OCI-LY7 (cell line): ENCODE measurements around the gene PCBP3. TPM values are rescaled to one million over a fixed set of nuclear protein-coding genes. Genes with fewer than 3 reads are reported as not detected.

ENCODE experiments used
- BruUV-seq: library from RNA; stranded (reverse); fragments of 400-500 nt; replicated peaks from 2 replicates; lab custom pipeline; 2021; lab: Mats Ljungman, UMichigan
- CTCF ChIA-PET: fragments of 300-600 bp; sonication (Branson Sonifier 250); formaldehyde crosslinking; loops from one replicate; lab custom pipeline; 2022; ENCODE audit warnings: antibody characterized with exemption; ENCODE audit not compliant: unreplicated experiment; lab: Charles Lee
- POLR2A ChIA-PET: fragments of 300-600 bp; sonication (Branson Sonifier 250); formaldehyde crosslinking; loops from one replicate; lab custom pipeline; 2022; ENCODE audit warnings: antibody characterized with exemption; lab: Charles Lee
- DNase-seq: peaks from one replicate; pipeline ENCODE4 v3.0.0-alpha.2; 2015; ENCODE audit warnings: low spot score
- H2AFZ ChIP-seq: fragments of 200-600 bp; sonication (generic), shearing (Covaris generic); 2 replicates; pipeline ENCODE4 v1.6.1; 2014; ENCODE audit warnings: mild to moderate bottlenecking, antibody characterized with exemption, low read length, moderate library complexity
- H3K27ac ChIP-seq: fragments of 200-600 bp; sonication (generic); 2 replicates; pipeline ENCODE4 v1.5.1; 2014; ENCODE audit warnings: mixed run types, low read depth, mild to moderate bottlenecking, moderate library complexity, low read length, inconsistent platforms; ENCODE audit not compliant: poor library complexity, severe bottlenecking
- H3K36me3 ChIP-seq: fragments of 200-600 bp; sonication (generic); 2 replicates; pipeline ENCODE4 v1.6.1; 2014; ENCODE audit warnings: mild to moderate bottlenecking, antibody characterized with exemption, low read length, moderate library complexity, mixed read lengths; ENCODE audit not compliant: insufficient read depth
- H3K4me1 ChIP-seq: fragments of 200-600 bp; sonication (generic); 2 replicates; pipeline ENCODE4 v1.5.1; 2014; ENCODE audit warnings: mild to moderate bottlenecking, low read length; ENCODE audit not compliant: insufficient read depth, poor library complexity, severe bottlenecking
- H3K4me2 ChIP-seq: fragments of 200-600 bp; sonication (generic); 2 replicates; pipeline ENCODE4 v1.6.1; 2014; ENCODE audit warnings: mild to moderate bottlenecking, low read length
- H3K4me3 ChIP-seq: fragments of 200-600 bp; sonication (generic); 2 replicates; pipeline ENCODE4 v1.5.1; 2014; ENCODE audit warnings: mild to moderate bottlenecking, low read depth, low read length; ENCODE audit not compliant: poor library complexity, severe bottlenecking
- H3K79me2 ChIP-seq: fragments of 200-600 bp; sonication (generic); 2 replicates; pipeline ENCODE4 v1.6.1; 2016; ENCODE audit warnings: low read depth, mild to moderate bottlenecking, low read length, moderate library complexity, mixed read lengths; ENCODE audit not compliant: insufficient read depth
- H3K9me2 ChIP-seq: fragments of 200-600 bp; sonication (generic); 2 replicates; pipeline ENCODE4 v1.6.1; 2016; ENCODE audit warnings: mild to moderate bottlenecking, low read length, mixed read lengths; ENCODE audit not compliant: insufficient read depth
- H3K9me3 ChIP-seq: fragments of 200-600 bp; sonication (generic); 2 replicates; pipeline ENCODE4 v1.6.1; 2014; ENCODE audit warnings: mild to moderate bottlenecking, mixed run types, low read length, mixed read lengths
- H4K20me1 ChIP-seq: fragments of 200-600 bp; sonication (generic); 2 replicates; pipeline ENCODE4 v1.6.1; 2014; ENCODE audit warnings: mild to moderate bottlenecking, antibody characterized with exemption, low read length, moderate library complexity, mixed read lengths; ENCODE audit not compliant: insufficient read depth
- EZH2phosphoT487 ChIP-seq: fragments of 200-600 bp; sonication (generic); IDR thresholded peaks from 2 replicates; pipeline ENCODE4 v1.6.1; 2018; ENCODE audit warnings: low read depth, borderline replicate concordance, mild to moderate bottlenecking, mixed run types, antibody characterized with exemption, low read length, moderate library complexity, mixed read lengths
- intact Hi-C: fragments of 100-400 bp; cut with micrococcal nuclease; formaldehyde crosslinking; loops from one replicate; pipeline ENCODE4 v1.10.0; 2022; ENCODE audit not compliant: unreplicated experiment
- total RNA-seq, 2 experiments: library from RNA; depleted of rRNA in 1 of 2; stranded (reverse); fragments of >200 nt in 1 of 2; shearing (Covaris generic) in 1 of 2; gene quantifications; 2 replicates each; pipeline ENCODE4 v1.2.3, GENCODE V29; 2014 to 2022
- TF ChIP-seq, protein P1 (sequence below): fragments of 200-600 bp; sonication (generic); conservative IDR thresholded peaks from 2 replicates; pipeline ENCODE4 v1.5.1; 2014; ENCODE audit warnings: mild to moderate bottlenecking, antibody characterized with exemption, low read length, moderate library complexity, mixed read lengths

The PCBP3 gene
- total RNA-seq, 2 experiments from 2014 or later = 0.61 TPM; not detected in 1

DNA sequence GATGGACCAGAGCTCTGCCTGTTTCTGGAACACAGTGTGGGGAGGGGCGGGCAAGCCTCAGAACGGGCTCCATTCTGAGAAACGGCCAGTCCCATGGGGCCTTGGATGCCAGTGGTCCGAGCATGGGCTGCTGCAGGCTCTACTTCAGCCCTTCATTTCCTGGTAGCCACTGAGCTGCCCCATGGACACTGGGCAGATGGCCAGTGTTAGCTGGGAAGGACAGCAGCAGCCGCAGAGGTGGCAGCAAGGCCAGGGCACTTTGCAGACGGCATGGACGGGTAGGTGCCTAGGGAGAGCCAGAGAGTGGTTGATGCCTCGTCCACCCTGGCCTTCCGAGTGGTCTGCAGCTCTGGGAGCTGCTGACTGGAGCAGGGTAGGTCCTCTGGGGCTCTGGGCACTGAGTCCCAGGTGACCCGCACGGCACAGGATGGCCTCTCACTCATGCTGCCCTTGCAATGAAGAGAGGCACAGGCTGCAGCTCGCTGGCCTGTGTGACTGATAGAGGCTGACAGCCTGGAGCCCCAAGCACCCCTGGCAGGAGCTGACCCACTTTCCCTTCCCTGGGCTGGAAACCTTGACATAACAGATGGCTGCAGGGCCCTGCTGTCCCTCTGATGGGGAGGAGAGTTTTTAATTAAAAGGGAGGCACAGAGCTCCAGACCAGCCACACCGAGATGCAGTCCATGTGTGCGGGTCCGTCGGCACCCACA lies 250.4 kb downstream of the PCBP3 start:
- TF ChIP-seq EZH2phosphoT487 = no peak
- TF ChIP-seq, protein P1, sequence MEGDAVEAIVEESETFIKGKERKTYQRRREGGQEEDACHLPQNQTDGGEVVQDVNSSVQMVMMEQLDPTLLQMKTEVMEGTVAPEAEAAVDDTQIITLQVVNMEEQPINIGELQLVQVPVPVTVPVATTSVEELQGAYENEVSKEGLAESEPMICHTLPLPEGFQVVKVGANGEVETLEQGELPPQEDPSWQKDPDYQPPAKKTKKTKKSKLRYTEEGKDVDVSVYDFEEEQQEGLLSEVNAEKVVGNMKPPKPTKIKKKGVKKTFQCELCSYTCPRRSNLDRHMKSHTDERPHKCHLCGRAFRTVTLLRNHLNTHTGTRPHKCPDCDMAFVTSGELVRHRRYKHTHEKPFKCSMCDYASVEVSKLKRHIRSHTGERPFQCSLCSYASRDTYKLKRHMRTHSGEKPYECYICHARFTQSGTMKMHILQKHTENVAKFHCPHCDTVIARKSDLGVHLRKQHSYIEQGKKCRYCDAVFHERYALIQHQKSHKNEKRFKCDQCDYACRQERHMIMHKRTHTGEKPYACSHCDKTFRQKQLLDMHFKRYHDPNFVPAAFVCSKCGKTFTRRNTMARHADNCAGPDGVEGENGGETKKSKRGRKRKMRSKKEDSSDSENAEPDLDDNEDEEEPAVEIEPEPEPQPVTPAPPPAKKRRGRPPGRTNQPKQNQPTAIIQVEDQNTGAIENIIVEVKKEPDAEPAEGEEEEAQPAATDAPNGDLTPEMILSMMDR = no peak
- no peaks in the 10 kb centered on the region for H3K79me2 ChIP-seq
- CTCF ChIA-PET = no interaction called here
- no TSS peak for BruUV-seq
- H3K4me3 ChIP-seq = no peak overlapping the region
- POLR2A ChIA-PET = no interaction called here
- no peaks in the 10 kb centered on the region for H3K4me1 ChIP-seq
- H3K9me2 ChIP-seq = no peaks in the 10 kb centered on the region
- H3K27ac ChIP-seq = no peak overlapping the region
- no peaks in the 10 kb centered on the region for H3K36me3 ChIP-seq
- H3K4me2 ChIP-seq = no peak overlapping the region
- no peaks in the 10 kb centered on the region for H3K9me3 ChIP-seq
- intact Hi-C loops = no loop called here
- no peak overlapping the region for H2AFZ ChIP-seq
- no peak for DNase-seq
- no peaks in the 10 kb centered on the region for H4K20me1 ChIP-seq

DNA sequence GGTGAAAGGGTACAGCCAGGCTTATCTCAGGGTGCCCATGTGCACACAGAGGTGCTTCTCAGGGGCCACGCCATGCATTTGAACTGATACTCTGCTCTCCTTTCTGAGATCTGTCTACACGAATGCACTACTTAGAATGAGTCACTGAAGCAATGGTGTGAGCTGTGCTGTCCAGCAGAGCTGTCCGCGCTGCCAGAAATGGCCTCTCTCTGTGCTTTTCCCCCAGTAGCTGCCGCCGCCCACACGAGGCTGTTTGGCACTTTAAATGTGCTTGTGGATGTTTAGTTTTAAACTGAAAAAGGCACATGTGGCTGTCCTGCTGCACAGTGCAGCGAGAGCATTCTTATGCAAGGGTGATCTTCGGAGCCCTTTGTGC lies 250.9 kb downstream of the PCBP3 start:
- Histone ChIP-seq H3K9me2 (no peaks in the 10 kb centered on the region), H4K20me1 (no peaks in the 10 kb centered on the region), H3K79me2 (no peaks in the 10 kb centered on the region), H3K4me2 (no peak overlapping the region), H3K9me3 (no peaks in the 10 kb centered on the region), H2AFZ (no peak overlapping the region), H3K36me3 (no peaks in the 10 kb centered on the region), H3K4me3 (no peak overlapping the region), H3K27ac (no peak overlapping the region), H3K4me1 (no peaks in the 10 kb centered on the region)
- TF ChIP-seq, protein P1 = no peak
- TF ChIP-seq EZH2phosphoT487 = no peak
- BruUV-seq = no TSS peak
- intact Hi-C loops = no loop called here
- CTCF ChIA-PET = no interaction called here
- DNase-seq = no peak
- POLR2A ChIA-PET = no interaction called here
